Measurements from ENCODE around the gene SLC12A7.
"Not testable (repeated sequence)": the region's sequence is repeated elsewhere in the genome, so short reads cannot be mapped to it uniquely, and the experiment has no call there.

SLC12A7 gene

GRCh38 chr5:1140171-1140817 is 28.4 kb upstream of the SLC12A7 start:
- DNase-seq: peak; percentile 74 to 76

GRCh38 chr5:1139331-1140170 is 27.7 kb upstream of the SLC12A7 start:
- no peak for DNase-seq

- DNase-seq: no peak
Observed at GRCh38 chr5:1138445-1139245, 26.8 kb upstream of the SLC12A7 start.

- no peak for DNase-seq
Observed at GRCh38 chr5:1137567-1138444, 25.9 kb upstream of the SLC12A7 start.

- DNase-seq: no peak
Observed at GRCh38 chr5:1136814-1137213, 25.0 kb upstream of the SLC12A7 start.

- DNase-seq: no peak
Observed at GRCh38 chr5:1135696-1136525, 24.0 kb upstream of the SLC12A7 start.

- no peak for DNase-seq
Observed at GRCh38 chr5:1134478-1134877, 22.6 kb upstream of the SLC12A7 start.

GRCh38 chr5:1133510-1134201 is 21.8 kb upstream of the SLC12A7 start:
- DNase-seq: no peak

- no peak for DNase-seq
Observed at GRCh38 chr5:1133108-1133507, 21.2 kb upstream of the SLC12A7 start.

- no peak for DNase-seq
Observed at GRCh38 chr5:1132570-1132969, 20.7 kb upstream of the SLC12A7 start.

- no peak for DNase-seq
Observed at GRCh38 chr5:1131726-1132125, 19.9 kb upstream of the SLC12A7 start.

GRCh38 chr5:1131191-1131621 is 19.3 kb upstream of the SLC12A7 start:
- DNase-seq: no peak

- no peak for DNase-seq
Observed at GRCh38 chr5:1130218-1130946, 18.5 kb upstream of the SLC12A7 start.

GRCh38 chr5:1129711-1130055 is 17.8 kb upstream of the SLC12A7 start:
- DNase-seq: no peak

- DNase-seq: no peak
Observed at GRCh38 chr5:1128977-1129710, 17.3 kb upstream of the SLC12A7 start.

GRCh38 chr5:1127959-1128785 is 16.3 kb upstream of the SLC12A7 start:
- no peak for DNase-seq

GRCh38 chr5:1125695-1126094 is 13.8 kb upstream of the SLC12A7 start:
- DNase-seq: not testable (repeated sequence)

- DNase-seq: no peak
Observed at GRCh38 chr5:1125030-1125357, 13.1 kb upstream of the SLC12A7 start.
